Endodermal cell (in vitro differentiated cells): ENCODE results near the gene CALCOCO1. TPM values are rescaled to one million over a fixed set of nuclear protein-coding genes. Genes with fewer than 3 reads are reported as not detected.

Experiments
- DNase-seq: peaks from one replicate; pipeline ENCODE4 v3.0.0-alpha.2; 2017
- H3K27ac ChIP-seq: 2 replicates; pipeline ENCODE4 v1.5.1; 2013; ENCODE audit warnings: mild to moderate bottlenecking, low read depth, low read length, moderate library complexity
- H3K27me3 ChIP-seq: 2 replicates; pipeline ENCODE4 v1.6.1; 2013; ENCODE audit warnings: mild to moderate bottlenecking, low read length, moderate library complexity; ENCODE audit not compliant: insufficient read depth, control insufficient read depth, poor library complexity, severe bottlenecking
- H3K36me3 ChIP-seq: 2 replicates; pipeline ENCODE4 v1.7.0; 2013; ENCODE audit warnings: mild to moderate bottlenecking, low read length, moderate library complexity; ENCODE audit not compliant: control insufficient read depth, insufficient read depth
- H3K4me1 ChIP-seq: one replicate; pipeline ENCODE4 v1.7.0; 2013; ENCODE audit warnings: low read length; ENCODE audit not compliant: control insufficient read depth, insufficient read depth
- H3K4me3 ChIP-seq: 2 replicates; pipeline ENCODE4 v1.5.1; 2013; ENCODE audit warnings: mild to moderate bottlenecking, low read length, moderate library complexity
- H3K9ac ChIP-seq: 2 replicates; pipeline ENCODE4 v1.6.1; 2013; ENCODE audit warnings: mild to moderate bottlenecking, low read length, moderate library complexity; ENCODE audit not compliant: poor library complexity, severe bottlenecking; ENCODE audit errors: extremely low read depth
- H3K9me3 ChIP-seq: 2 replicates; pipeline ENCODE4 v1.6.1; 2013; ENCODE audit warnings: mild to moderate bottlenecking, low read length, moderate library complexity; ENCODE audit not compliant: control insufficient read depth
- H3K27ac Mint-ChIP-seq: 2 replicates; pipeline ENCODE4 v1.8.0; 2020; ENCODE audit warnings: mixed read lengths
- H3K27me3 Mint-ChIP-seq: 2 replicates; pipeline ENCODE4 v1.8.0; 2021; ENCODE audit warnings: mild to moderate bottlenecking, mixed read lengths; ENCODE audit not compliant: insufficient read depth
- H3K36me3 Mint-ChIP-seq: 2 replicates; pipeline ENCODE4 v1.8.0; 2020; ENCODE audit warnings: low read depth, mixed read lengths
- H3K4me1 Mint-ChIP-seq: 2 replicates; pipeline ENCODE4 v1.8.0; 2020; ENCODE audit warnings: mixed read lengths
- H3K4me3 Mint-ChIP-seq: 2 replicates; pipeline ENCODE4 v1.8.0; 2020; ENCODE audit warnings: mild to moderate bottlenecking, moderate library complexity, mixed read lengths
- H3K9me3 Mint-ChIP-seq: 2 replicates; pipeline ENCODE4 v1.8.0; 2020; ENCODE audit warnings: mild to moderate bottlenecking, mixed read lengths
- CTCF ChIP-seq: fragments of 200-600 bp; sonication (generic); conservative IDR thresholded peaks from 2 replicates; pipeline ENCODE4 v1.5.0; 2021; ENCODE audit warnings: antibody characterized with exemption, mild to moderate bottlenecking
- WGBS, 2 experiments: methylation state at CpG; one replicate each; pipeline versions ENCODE4 v1.1.5 to v1.1.7; 2013; ENCODE audit warnings: missing lambda C conversion rate in 2 of 2, mixed read lengths in 1 of 2; ENCODE audit not compliant: insufficient coverage in 1 of 2, insufficient read length in 1 of 2; 5-methylcytosine and 5-hydroxymethylcytosine counted together
- total RNA-seq, 2 donors: library from RNA; stranded (reverse); fragmentation: NEBNext Ultra II Directional in 1 of 2; extraction: Animal tissue kit (Norgen Biotek cat#: 25700) in 1 of 2; gene quantifications; 2 replicates in 1 of 2; 3 replicates in 1 of 2; pipeline ENCODE4 v1.2.1, GENCODE V29; 2021

The CALCOCO1 gene
- total RNA-seq, 2 donors from 2014 or later, result 41.4 to 45.7 TPM

- Histone ChIP-seq H3K4me1 (no peaks in the 10 kb centered on the region), H3K36me3 (no peaks in the 10 kb centered on the region), H3K27me3 (peaks cover 72% of the 10 kb centered on the region), H3K4me3 (no peak overlapping the region), H3K9ac (no peak overlapping the region), H3K9me3 (no peaks in the 10 kb centered on the region), H3K27ac (no peak overlapping the region)
- no peak for TF ChIP-seq CTCF
- Mint-ChIP-seq H3K27me3 (peaks cover 42% of the 10 kb centered on the region), H3K4me3 (no peak overlapping the region), H3K9me3 (peaks cover 1% of the 10 kb centered on the region), H3K36me3 (no peaks in the 10 kb centered on the region), H3K4me1 (peaks cover 16% of the 10 kb centered on the region), H3K27ac (no peak overlapping the region)
- peak; percentile 33 for DNase-seq
- WGBS, 2 experiments, result 91 to 100% methylated on average over 1 to 2 of the region's 2 CpGs
These were observed 32.0 kb upstream of the CALCOCO1 start for GRCh38 chr12:53759261-53759660.

GRCh38 chr12:53758730-53759103 lies 31.5 kb upstream of the CALCOCO1 start:
- no peaks in the 10 kb centered on the region for H3K4me1 ChIP-seq
- Mint-ChIP-seq H3K27me3 (peaks cover 39% of the 10 kb centered on the region), H3K4me3 (no peak overlapping the region), H3K4me1 (peaks cover 16% of the 10 kb centered on the region), H3K27ac (no peak overlapping the region), H3K9me3 (peaks cover 1% of the 10 kb centered on the region), H3K36me3 (no peaks in the 10 kb centered on the region)
- H3K9ac ChIP-seq, result no peak overlapping the region
- no peak overlapping the region for H3K4me3 ChIP-seq
- peak; percentile 34 for DNase-seq
- no peaks in the 10 kb centered on the region for H3K9me3 ChIP-seq
- H3K27me3 ChIP-seq, result peaks cover 77% of the 10 kb centered on the region
- TF ChIP-seq CTCF, result no peak
- no peaks in the 10 kb centered on the region for H3K36me3 ChIP-seq
- H3K27ac ChIP-seq, result no peak overlapping the region
- 78 to 79% methylated on average over 8 of the region's 8 CpGs for WGBS, 2 experiments

- Mint-ChIP-seq H3K36me3 (no peaks in the 10 kb centered on the region), H3K27ac (no peak overlapping the region), H3K9me3 (peaks cover 1% of the 10 kb centered on the region), H3K4me3 (no peak overlapping the region), H3K27me3 (peaks cover 34% of the 10 kb centered on the region), H3K4me1 (peaks cover 16% of the 10 kb centered on the region)
- TF ChIP-seq CTCF, result no peak
- Histone ChIP-seq H3K4me1 (no peaks in the 10 kb centered on the region), H3K27ac (no peak overlapping the region), H3K4me3 (no peak overlapping the region), H3K9me3 (no peaks in the 10 kb centered on the region), H3K36me3 (no peaks in the 10 kb centered on the region), H3K27me3 (peaks cover 77% of the 10 kb centered on the region), H3K9ac (no peak overlapping the region)
- DNase-seq, result peak; percentile 32
- 78 to 88% methylated on average over 2 to 7 of the region's 7 CpGs for WGBS, 2 experiments
These were observed 31.0 kb upstream of the CALCOCO1 start for GRCh38 chr12:53758081-53758729.
